ENCODE measurements around the gene EIF2S1. TPM values are rescaled to one million over a fixed set of nuclear protein-coding genes. Genes with fewer than 3 reads are reported as not detected.

Gene EIF2S1
- total RNA-seq, 1 experiment from 2014 or later, result 148 TPM

- Mint-ChIP-seq H3K9me3 (ENCODE audit: low read depth, unreplicated experiment) (no peaks in the 10 kb centered on the region), H3K27me3 (ENCODE audit: unreplicated experiment) (no peaks in the 10 kb centered on the region), H3K36me3 (ENCODE audit: insufficient read depth, unreplicated experiment) (peaks cover 25% of the 10 kb centered on the region), H3K4me1 (ENCODE audit: low read depth, unreplicated experiment) (peaks cover 11% of the 10 kb centered on the region), H3K27ac (ENCODE audit: unreplicated experiment) (no peak overlapping the region), H3K4me3 (ENCODE audit: low read depth, unreplicated experiment) (no peak overlapping the region)
- no TSS peak for BruUV-seq (replicated peaks)
- TF ChIP-seq CTCF (IDR thresholded peaks at IDR 0.05; ENCODE audit: unreplicated experiment), result no peak
- CTCF ChIA-PET, result no interaction called here
- intact Hi-C loops (cut with micrococcal nuclease; ENCODE audit: unreplicated experiment), result no loop called here
- no peak for DNase-seq
Measured at GRCh38 chr14:67392800-67393199, 32.7 kb downstream of the EIF2S1 start.

GRCh38 chr14:67393689-67394088, 33.6 kb downstream of the EIF2S1 start:
- intact Hi-C loops (cut with micrococcal nuclease; ENCODE audit: unreplicated experiment), result no loop called here
- CTCF ChIA-PET, result interaction anchor here (0.6 kb wide), 1 partner anchor 320 kb away, joined by 8 read pairs; no protein-coding TSS in a partner anchor
- H3K9me3 Mint-ChIP-seq (ENCODE audit: low read depth, unreplicated experiment), result no peaks in the 10 kb centered on the region
- H3K36me3 Mint-ChIP-seq (ENCODE audit: insufficient read depth, unreplicated experiment), result peaks cover 30% of the 10 kb centered on the region
- no peak overlapping the region for H3K27ac Mint-ChIP-seq (ENCODE audit: unreplicated experiment)
- BruUV-seq (replicated peaks), result no TSS peak
- TF ChIP-seq CTCF (IDR thresholded peaks at IDR 0.05; ENCODE audit: unreplicated experiment), result no peak
- no peak overlapping the region for H3K4me3 Mint-ChIP-seq (ENCODE audit: low read depth, unreplicated experiment)
- no peaks in the 10 kb centered on the region for H3K27me3 Mint-ChIP-seq (ENCODE audit: unreplicated experiment)
- DNase-seq, result no peak
- H3K4me1 Mint-ChIP-seq (ENCODE audit: low read depth, unreplicated experiment), result peaks cover 11% of the 10 kb centered on the region

GRCh38 chr14:67395086-67395875, 35.2 kb downstream of the EIF2S1 start:
- no peak for DNase-seq
- peaks cover 24% of the 10 kb centered on the region for H3K36me3 Mint-ChIP-seq (ENCODE audit: insufficient read depth, unreplicated experiment)
- intact Hi-C loops (cut with micrococcal nuclease; ENCODE audit: unreplicated experiment), result no loop called here
- CTCF ChIA-PET, result no interaction called here
- peaks cover 11% of the 10 kb centered on the region for H3K4me1 Mint-ChIP-seq (ENCODE audit: low read depth, unreplicated experiment)
- H3K4me3 Mint-ChIP-seq (ENCODE audit: low read depth, unreplicated experiment), result no peak overlapping the region
- TF ChIP-seq CTCF (IDR thresholded peaks at IDR 0.05; ENCODE audit: unreplicated experiment), result no peak
- H3K27ac Mint-ChIP-seq (ENCODE audit: unreplicated experiment), result no peak overlapping the region
- BruUV-seq (replicated peaks), result no TSS peak
- no peaks in the 10 kb centered on the region for H3K27me3 Mint-ChIP-seq (ENCODE audit: unreplicated experiment)
- no peaks in the 10 kb centered on the region for H3K9me3 Mint-ChIP-seq (ENCODE audit: low read depth, unreplicated experiment)

GRCh38 chr14:67395876-67396189, 35.7 kb downstream of the EIF2S1 start:
- TF ChIP-seq CTCF (IDR thresholded peaks at IDR 0.05; ENCODE audit: unreplicated experiment), result no peak
- Mint-ChIP-seq H3K9me3 (ENCODE audit: low read depth, unreplicated experiment) (no peaks in the 10 kb centered on the region), H3K27me3 (ENCODE audit: unreplicated experiment) (no peaks in the 10 kb centered on the region), H3K4me3 (ENCODE audit: low read depth, unreplicated experiment) (no peak overlapping the region), H3K27ac (ENCODE audit: unreplicated experiment) (no peak overlapping the region), H3K36me3 (ENCODE audit: insufficient read depth, unreplicated experiment) (peaks cover 24% of the 10 kb centered on the region), H3K4me1 (ENCODE audit: low read depth, unreplicated experiment) (peaks cover 11% of the 10 kb centered on the region)
- DNase-seq, result no peak
- CTCF ChIA-PET, result interaction anchor here (0.6 kb wide), 1 partner anchor 170 kb away, joined by 7 read pairs; no protein-coding TSS in a partner anchor
- no TSS peak for BruUV-seq (replicated peaks)
- intact Hi-C loops (cut with micrococcal nuclease; ENCODE audit: unreplicated experiment), result no loop called here
